GM18861 (cell line): ENCODE results near the gene HMBS.
A peak's percentile ranks its signal among the peaks of the same experiment; 100 is the strongest.
"Not testable (repeated sequence)": the region's sequence is repeated elsewhere in the genome, so short reads cannot be mapped to it uniquely, and the experiment has no call there.

Experiments
- ATAC-seq: cut with Tn5 transposase; IDR thresholded peaks from one replicate; pipeline ENCODE4 v1.9.1; 2021; ENCODE audit not compliant: unreplicated experiment

The HMBS gene

GRCh38 chr11:119118227-119118626 lies 33.5 kb downstream of the HMBS start:
- ATAC-seq: no peak

- no peak for ATAC-seq
These were observed 34.3 kb downstream of the HMBS start for GRCh38 chr11:119118946-119119345.

GRCh38 chr11:119120639-119121007 lies 35.9 kb downstream of the HMBS start:
- no peak for ATAC-seq

GRCh38 chr11:119121008-119121810 lies 36.5 kb downstream of the HMBS start, which contains the start of gene HINFP:
Gene HINFP (plus strand): TSS chr11:119121580. CDS start chr11:119126945, 5,365 bp downstream.
- ATAC-seq: peak; percentile 94

- no peak for ATAC-seq
These were observed 37.1 kb downstream of the HMBS start for GRCh38 chr11:119121811-119122124.

- ATAC-seq: no peak
These were observed 41.1 kb downstream of the HMBS start for GRCh38 chr11:119125821-119126220.

GRCh38 chr11:119126675-119127268 lies 42.1 kb downstream of the HMBS start:
- no peak for ATAC-seq

GRCh38 chr11:119130662-119131061 lies 46.0 kb downstream of the HMBS start:
- no peak for ATAC-seq

- ATAC-seq: no peak
These were observed 49.8 kb downstream of the HMBS start for GRCh38 chr11:119134389-119134978.

GRCh38 chr11:119139276-119139675 lies 54.6 kb downstream of the HMBS start:
- not testable (repeated sequence) for ATAC-seq
